DND-41 (cell line): ENCODE results near the gene PRM3.
A peak's percentile ranks its signal among the peaks of the same experiment; 100 is the strongest.

Experiments used
- ATAC-seq: fragments of 200-7000 bp; cut with Tn5 transposase; 3 replicates; pipeline ENCODE4 v1.9.1; 2021; ENCODE audit warnings: low read depth; ENCODE audit not compliant: insufficient read depth
- DNase-seq: peaks from one replicate; pipeline ENCODE4 v3.0.0-alpha.2; 2020
- H2AFZ ChIP-seq: 2 replicates; pipeline ENCODE4 v1.6.0; 2012; ENCODE audit warnings: low read depth, low read length
- H3K27ac ChIP-seq: 2 replicates; pipeline ENCODE4 v1.5.1; 2012; ENCODE audit warnings: low read length, inconsistent platforms
- H3K27me3 ChIP-seq: fragments of 200-600 bp; sonication (generic); 2 replicates; pipeline ENCODE4 v1.6.0; 2012; ENCODE audit warnings: low read length, mild to moderate bottlenecking, inconsistent platforms; ENCODE audit not compliant: insufficient read depth, poor library complexity
- H3K36me3 ChIP-seq: 2 replicates; pipeline ENCODE4 v1.5.1; 2012; ENCODE audit warnings: low read length, inconsistent platforms; ENCODE audit not compliant: insufficient read depth
- H3K4me1 ChIP-seq: 2 replicates; pipeline ENCODE4 v1.5.1; 2012; ENCODE audit warnings: mild to moderate bottlenecking, low read length; ENCODE audit not compliant: insufficient read depth
- H3K4me2 ChIP-seq: 2 replicates; pipeline ENCODE4 v1.6.0; 2012; ENCODE audit warnings: mild to moderate bottlenecking, moderate library complexity, low read length, inconsistent platforms; ENCODE audit not compliant: insufficient read depth
- H3K4me3 ChIP-seq, 2 experiments: fragments of 200-600 bp in 1 of 2; shearing (Covaris generic) in 1 of 2; 2 replicates each; pipeline ENCODE4 v1.5.1; 2012 to 2016; ENCODE audit warnings: inconsistent platforms in 2 of 2, low read length in 2 of 2, mild to moderate bottlenecking in 2 of 2, low read depth in 1 of 2, moderate library complexity in 1 of 2
- H3K79me2 ChIP-seq: 2 replicates; pipeline ENCODE4 v1.6.0; 2012; ENCODE audit warnings: low read length, inconsistent platforms; ENCODE audit not compliant: insufficient read depth
- H3K9ac ChIP-seq: 2 replicates; pipeline ENCODE4 v1.6.0; 2012; ENCODE audit warnings: low read depth, mild to moderate bottlenecking, inconsistent platforms, low read length, moderate library complexity
- H3K9me3 ChIP-seq: 2 replicates; pipeline ENCODE4 v1.5.1; 2012; ENCODE audit warnings: low read length, moderate library complexity, mild to moderate bottlenecking, inconsistent platforms; ENCODE audit not compliant: insufficient read depth, severe bottlenecking
- H4K20me1 ChIP-seq: 2 replicates; pipeline ENCODE4 v1.6.0; 2012; ENCODE audit warnings: low read length; ENCODE audit not compliant: insufficient read depth
- CTCF ChIP-seq: IDR thresholded peaks from 2 replicates; pipeline ENCODE4 v1.5.1; 2012; ENCODE audit warnings: borderline replicate concordance, low read length, moderate library complexity, mild to moderate bottlenecking; ENCODE audit not compliant: poor library complexity, severe bottlenecking; ENCODE audit errors: extremely low read depth
- EZH2 ChIP-seq: IDR thresholded peaks from 3 replicates; pipeline ENCODE4 v1.6.1; 2012; ENCODE audit warnings: borderline replicate concordance, low read depth, mild to moderate bottlenecking, moderate library complexity, low read length, inconsistent platforms; ENCODE audit not compliant: severe bottlenecking

PRM3 gene

GRCh38 chr16:11249233-11250061, 24.0 kb downstream of the PRM3 start:
- Histone ChIP-seq H3K9ac (no peak overlapping the region), H3K4me2 (no peak overlapping the region), H3K27ac (peak overlapping the region; percentile 91), H3K36me3 (peaks cover 55% of the 10 kb centered on the region), H3K79me2 (peaks cover 41% of the 10 kb centered on the region), H3K27me3 (no peaks in the 10 kb centered on the region), H2AFZ (no peak overlapping the region), H4K20me1 (peaks cover 38% of the 10 kb centered on the region), H3K4me3 (no peak overlapping the region), H3K4me1 (peaks cover 52% of the 10 kb centered on the region), H3K9me3 (no peaks in the 10 kb centered on the region)
- ATAC-seq (peak; percentile 15), DNase-seq (peak; percentile 46)
- no peak for TF ChIP-seq EZH2
- no peak for TF ChIP-seq CTCF

- DNase-seq (no peak), ATAC-seq (no peak)
- Histone ChIP-seq H3K36me3 (peaks cover 42% of the 10 kb centered on the region), H3K9ac (no peak overlapping the region), H3K27ac (peak overlapping the region; percentile 39; the same call in 1 of the 2 replicates), H3K27me3 (no peaks in the 10 kb centered on the region), H3K4me1 (peaks cover 54% of the 10 kb centered on the region), H2AFZ (no peak overlapping the region), H3K9me3 (no peaks in the 10 kb centered on the region), H3K4me3 (no peak overlapping the region), H3K4me2 (no peak overlapping the region), H4K20me1 (peaks cover 25% of the 10 kb centered on the region), H3K79me2 (peaks cover 28% of the 10 kb centered on the region)
- TF ChIP-seq EZH2 (no peak), CTCF (no peak)
Measured at GRCh38 chr16:11248133-11248532, 25.3 kb downstream of the PRM3 start.

- Histone ChIP-seq H3K9me3 (no peaks in the 10 kb centered on the region), H3K4me1 (peaks cover 54% of the 10 kb centered on the region), H3K79me2 (peaks cover 10% of the 10 kb centered on the region), H2AFZ (no peak overlapping the region), H3K27me3 (no peaks in the 10 kb centered on the region), H3K4me2 (no peak overlapping the region), H3K36me3 (peaks cover 21% of the 10 kb centered on the region), H3K4me3 (no peak overlapping the region), H3K9ac (no peak overlapping the region; the same call in 1 of the 2 replicates), H4K20me1 (peaks cover 6% of the 10 kb centered on the region; the same call in 1 of the 2 replicates), H3K27ac (peak overlapping the region; percentile 63)
- ATAC-seq (no peak), DNase-seq (no peak)
- TF ChIP-seq EZH2 = no peak
- no peak for TF ChIP-seq CTCF
Measured at GRCh38 chr16:11245988-11246387, 27.4 kb downstream of the PRM3 start.
